GM18519 (cell line): ENCODE data around the gene TNFAIP8L3.

Experiments used
- ATAC-seq: cut with Tn5 transposase; IDR thresholded peaks from one replicate; pipeline ENCODE4 v1.9.1; 2021; ENCODE audit warnings: mild to moderate bottlenecking, moderate library complexity; ENCODE audit not compliant: unreplicated experiment, low FRiP score

The TNFAIP8L3 gene

GRCh38 chr15:51016615-51017014 is 78.1 kb downstream of the TNFAIP8L3 start:
- no peak for ATAC-seq

GRCh38 chr15:51011212-51011611 is 83.5 kb downstream of the TNFAIP8L3 start:
- ATAC-seq: no peak

GRCh38 chr15:51007131-51007666 is 87.5 kb downstream of the TNFAIP8L3 start:
- ATAC-seq: no peak
